ENCODE results near the gene C6orf89. TPM values are rescaled to one million over a fixed set of nuclear protein-coding genes. Genes with fewer than 3 reads are reported as not detected.
"Not testable (repeated sequence)": the region's sequence is repeated elsewhere in the genome, so short reads cannot be mapped to it uniquely, and the experiment has no call there.

The C6orf89 gene
- polyA plus RNA-seq, 1 donor = 30.6 TPM

- DNase-seq (ENCODE audit: low read depth) = no peak
Measured at GRCh38 chr6:36924131-36924530, 38.4 kb downstream of the C6orf89 start.

GRCh38 chr6:36924778-36925374 lies 39.1 kb downstream of the C6orf89 start:
- DNase-seq (ENCODE audit: low read depth) = no peak

- DNase-seq (ENCODE audit: low read depth) = no peak
Measured at GRCh38 chr6:36925809-36926208, 40.1 kb downstream of the C6orf89 start.

GRCh38 chr6:36926708-36927513 lies 41.2 kb downstream of the C6orf89 start:
- DNase-seq (ENCODE audit: low read depth) = no peak

GRCh38 chr6:36927691-36928546 lies 42.2 kb downstream of the C6orf89 start:
- no peak for DNase-seq (ENCODE audit: low read depth)

GRCh38 chr6:36928547-36928918 lies 42.8 kb downstream of the C6orf89 start:
- no peak for DNase-seq (ENCODE audit: low read depth)

- DNase-seq (ENCODE audit: low read depth) = no peak
Measured at GRCh38 chr6:36929152-36929551, 43.4 kb downstream of the C6orf89 start.

- DNase-seq (ENCODE audit: low read depth) = no peak
Measured at GRCh38 chr6:36929607-36930006, 43.9 kb downstream of the C6orf89 start.

GRCh38 chr6:36930483-36930882 lies 44.7 kb downstream of the C6orf89 start:
- DNase-seq (ENCODE audit: low read depth) = no peak

GRCh38 chr6:36933102-36933501 lies 47.4 kb downstream of the C6orf89 start:
- DNase-seq (ENCODE audit: low read depth) = no peak

GRCh38 chr6:36933519-36933918 lies 47.8 kb downstream of the C6orf89 start:
- no peak for DNase-seq (ENCODE audit: low read depth)

- no peak for DNase-seq (ENCODE audit: low read depth)
Measured at GRCh38 chr6:36934901-36935300, 49.1 kb downstream of the C6orf89 start.

GRCh38 chr6:36936824-36937223 lies 51.1 kb downstream of the C6orf89 start:
- DNase-seq (ENCODE audit: low read depth) = no peak

GRCh38 chr6:36937896-36938295 lies 52.1 kb downstream of the C6orf89 start:
- DNase-seq (ENCODE audit: low read depth) = no peak

- DNase-seq (ENCODE audit: low read depth) = no peak
Measured at GRCh38 chr6:36938536-36938935, 52.8 kb downstream of the C6orf89 start.

- not testable (repeated sequence) for DNase-seq (ENCODE audit: low read depth)
Measured at GRCh38 chr6:36939005-36939404, 53.3 kb downstream of the C6orf89 start.

GRCh38 chr6:36940027-36940426 lies 54.3 kb downstream of the C6orf89 start:
- DNase-seq (ENCODE audit: low read depth) = no peak

- DNase-seq (ENCODE audit: low read depth) = not testable (repeated sequence)
Measured at GRCh38 chr6:36941561-36941960, 55.8 kb downstream of the C6orf89 start.

GRCh38 chr6:36942329-36942728 lies 56.6 kb downstream of the C6orf89 start:
- DNase-seq (ENCODE audit: low read depth) = not testable (repeated sequence)

- no peak for DNase-seq (ENCODE audit: low read depth)
Measured at GRCh38 chr6:36944650-36945049, 58.9 kb downstream of the C6orf89 start.

- no peak for DNase-seq (ENCODE audit: low read depth)
Measured at GRCh38 chr6:36945301-36945700, 59.5 kb downstream of the C6orf89 start.

GRCh38 chr6:36946526-36946925 lies 60.8 kb downstream of the C6orf89 start:
- no peak for DNase-seq (ENCODE audit: low read depth)

Data from forelimb muscle (tissue), 1 donor.